Liver (tissue), 9 donors: ENCODE measurements around the gene CACNA1I. TPM values are rescaled to one million over a fixed set of nuclear protein-coding genes. Genes with fewer than 3 reads are reported as not detected.

ENCODE experiments used
- DNase-seq: peaks from one replicate; pipeline ENCODE4 v3.0.0-alpha.2; 2017; ENCODE audit warnings: low spot score
- H3K27ac ChIP-seq, 2 donors: one replicate each; pipeline ENCODE4 v1.7.0; 2013; ENCODE audit warnings: inconsistent platforms in 2 of 2, low read length in 2 of 2, control low read depth in 1 of 2, low read depth in 1 of 2, mild to moderate bottlenecking in 1 of 2
- H3K27me3 ChIP-seq, 4 donors: one replicate each; pipeline versions ENCODE4 v1.6.1 to v1.7.0; 2013; ENCODE audit warnings: low read length in 3 of 4, inconsistent platforms in 1 of 4, mild to moderate bottlenecking in 1 of 4, moderate library complexity in 1 of 4; ENCODE audit not compliant: control insufficient read depth in 4 of 4, insufficient read depth in 4 of 4
- H3K36me3 ChIP-seq, 4 donors: one replicate each; pipeline versions ENCODE4 v1.6.1 to v1.7.0; 2013; ENCODE audit warnings: low read length in 3 of 4, mild to moderate bottlenecking in 3 of 4, low read depth in 1 of 4, moderate library complexity in 1 of 4; ENCODE audit not compliant: control insufficient read depth in 4 of 4, insufficient read depth in 3 of 4
- H3K4me1 ChIP-seq, 4 donors: one replicate each; pipeline versions ENCODE4 v1.6.1 to v1.7.0; 2013; ENCODE audit warnings: low read length in 3 of 4, mild to moderate bottlenecking in 3 of 4, moderate library complexity in 1 of 4; ENCODE audit not compliant: control insufficient read depth in 4 of 4, insufficient read depth in 4 of 4
- H3K4me3 ChIP-seq, 3 donors: one replicate each; pipeline versions ENCODE4 v1.6.1 to v1.7.0; 2013; ENCODE audit warnings: low read length in 3 of 3, control low read depth in 1 of 3, low read depth in 1 of 3, mild to moderate bottlenecking in 1 of 3
- H3K9ac ChIP-seq, 2 donors: one replicate each; pipeline ENCODE4 v1.7.0; 2013; ENCODE audit warnings: low read length in 2 of 2, mild to moderate bottlenecking in 2 of 2, moderate library complexity in 2 of 2, control low read depth in 1 of 2, low read depth in 1 of 2
- H3K9me3 ChIP-seq, 4 donors: one replicate each; pipeline versions ENCODE4 v1.6.1 to v1.7.0; 2013; ENCODE audit warnings: low read length in 3 of 4; ENCODE audit not compliant: control insufficient read depth in 4 of 4
- EGR1 ChIP-seq, 2 donors: IDR thresholded peaks; 2 replicates each; pipeline ENCODE4 v1.6.1; 2016 to 2018; ENCODE audit warnings: antibody characterized with exemption in 2 of 2, low read depth in 2 of 2
- FOXA1 ChIP-seq: IDR thresholded peaks from 2 replicates; pipeline ENCODE4 v1.6.1; 2016; ENCODE audit warnings: antibody characterized with exemption
- FOXA2 ChIP-seq: IDR thresholded peaks from 2 replicates; pipeline ENCODE4 v1.6.1; 2016; ENCODE audit warnings: antibody characterized with exemption
- GABPA ChIP-seq, 2 donors: IDR thresholded peaks in 1 of 2; conservative IDR thresholded peaks in 1 of 2; 2 replicates each; pipeline ENCODE4 v1.6.1; 2016; ENCODE audit warnings: antibody characterized with exemption in 2 of 2, mild to moderate bottlenecking in 1 of 2, moderate library complexity in 1 of 2
- HNF4A ChIP-seq, 2 donors: conservative IDR thresholded peaks; 2 replicates each; pipeline ENCODE4 v1.6.1; 2016; ENCODE audit warnings: antibody characterized with exemption in 2 of 2, mild to moderate bottlenecking in 2 of 2
- HNF4G ChIP-seq: IDR thresholded peaks from 2 replicates; pipeline ENCODE4 v1.6.1; 2016; ENCODE audit warnings: antibody characterized with exemption
- JUND ChIP-seq, 2 donors: IDR thresholded peaks; 2 replicates each; pipeline ENCODE4 v1.6.1; 2016; ENCODE audit warnings: antibody characterized with exemption in 2 of 2
- RXRA ChIP-seq, 2 donors: IDR thresholded peaks; 2 replicates each; pipeline ENCODE4 v1.6.1; 2017 to 2018; ENCODE audit warnings: antibody characterized with exemption in 2 of 2, mild to moderate bottlenecking in 1 of 2
- SP1 ChIP-seq: IDR thresholded peaks from 2 replicates; pipeline ENCODE4 v1.6.1; 2018; ENCODE audit warnings: antibody characterized with exemption, mild to moderate bottlenecking
- TAF1 ChIP-seq: conservative IDR thresholded peaks from 2 replicates; pipeline ENCODE4 v1.6.1; 2016; ENCODE audit warnings: antibody characterized with exemption, mild to moderate bottlenecking
- YY1 ChIP-seq: IDR thresholded peaks from 2 replicates; pipeline ENCODE4 v1.6.1; 2016; ENCODE audit warnings: antibody characterized with exemption, mild to moderate bottlenecking
- WGBS: extraction: QIAGEN DNeasy Blood & Tissue Kit; methylation state at CpG from one replicate; pipeline ENCODE4 v1.1.7; 2013; 5-methylcytosine and 5-hydroxymethylcytosine counted together
- polyA plus RNA-seq, 2 donors: library from polyadenylated mRNA; stranded (reverse) in 1 of 2; unstranded in 1 of 2; fragments of 200-250 nt in 1 of 2; fragments of >200 nt in 1 of 2; fragmentation: Nextera tagmentation in 1 of 2; extraction: Ambion mirVana in 1 of 2; gene quantifications; one replicate each; pipeline versions ENCODE4 v1.2.1 to v1.2.3, GENCODE V29; 2013 to 2015
- total RNA-seq, 2 donors: library from RNA; depleted of rRNA; stranded (reverse); fragments of >200 nt; gene quantifications; one replicate each; pipeline ENCODE4 v1.2.3, GENCODE V29; 2014
- TF ChIP-seq, protein P1 (sequence below): IDR thresholded peaks from 2 replicates; pipeline ENCODE4 v1.6.1; 2016; ENCODE audit warnings: antibody characterized with exemption
- TF ChIP-seq, protein P2 (sequence below): fragments of 150-350 bp; IDR thresholded peaks from 2 replicates; pipeline ENCODE4 v1.5.1; 2017; ENCODE audit warnings: improper control_type of control experiment, low read depth, low read length; ENCODE audit not compliant: missing input control
- TF ChIP-seq, protein P3 (sequence below): IDR thresholded peaks from 2 replicates; pipeline ENCODE4 v1.6.1; 2016; ENCODE audit warnings: antibody characterized with exemption, mild to moderate bottlenecking
- donor health status: healthy.
- donor health status: healthy.
- donor health status: healthy.
- donor health status: healthy.
- donor health status: healthy.

CACNA1I gene
- total and polyA plus RNA-seq, 4 donors = under 0.01 to 0.14 (median 0.01) TPM; not detected in 1

DNA sequence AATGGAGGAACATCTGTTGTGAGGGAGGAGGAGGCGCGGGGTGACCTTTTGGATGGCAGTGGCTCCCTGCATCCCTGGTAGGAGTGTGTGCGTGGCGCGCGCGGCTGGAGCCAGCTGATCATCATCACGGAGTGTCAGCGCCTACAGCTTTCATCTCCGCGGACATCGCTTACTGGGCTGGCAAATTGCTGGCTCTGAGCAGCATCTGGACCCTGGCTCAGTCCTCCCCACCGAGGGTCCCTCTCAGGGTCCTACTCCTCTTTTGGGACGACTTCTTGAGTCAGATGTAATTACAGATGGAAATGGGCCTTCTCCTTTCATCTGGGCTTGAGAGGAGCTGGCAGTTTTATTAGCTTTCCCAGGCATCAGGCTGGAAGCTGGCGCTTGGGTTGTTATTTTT is 85.3 kb downstream of the CACNA1I start:
- H3K4me1 ChIP-seq = no peaks in the 10 kb centered on the region
- 71% methylated on average over 15 of the region's 15 CpGs for WGBS
- H3K4me3 ChIP-seq = no peak overlapping the region
- no peaks in the 10 kb centered on the region for H3K9me3 ChIP-seq
- no peak overlapping the region for H3K27ac ChIP-seq
- H3K27me3 ChIP-seq = peaks cover 0 to 5% (median under 1%) of the 10 kb centered on the region in 4 donors
- no peak overlapping the region for H3K9ac ChIP-seq
- TF ChIP-seq RXRA (IDR thresholded peaks at IDR 0.05) (no peak), HNF4G (no peak), TAF1 (no peak)
- no peaks in the 10 kb centered on the region for H3K36me3 ChIP-seq
- DNase-seq = peak; percentile 49

DNA sequence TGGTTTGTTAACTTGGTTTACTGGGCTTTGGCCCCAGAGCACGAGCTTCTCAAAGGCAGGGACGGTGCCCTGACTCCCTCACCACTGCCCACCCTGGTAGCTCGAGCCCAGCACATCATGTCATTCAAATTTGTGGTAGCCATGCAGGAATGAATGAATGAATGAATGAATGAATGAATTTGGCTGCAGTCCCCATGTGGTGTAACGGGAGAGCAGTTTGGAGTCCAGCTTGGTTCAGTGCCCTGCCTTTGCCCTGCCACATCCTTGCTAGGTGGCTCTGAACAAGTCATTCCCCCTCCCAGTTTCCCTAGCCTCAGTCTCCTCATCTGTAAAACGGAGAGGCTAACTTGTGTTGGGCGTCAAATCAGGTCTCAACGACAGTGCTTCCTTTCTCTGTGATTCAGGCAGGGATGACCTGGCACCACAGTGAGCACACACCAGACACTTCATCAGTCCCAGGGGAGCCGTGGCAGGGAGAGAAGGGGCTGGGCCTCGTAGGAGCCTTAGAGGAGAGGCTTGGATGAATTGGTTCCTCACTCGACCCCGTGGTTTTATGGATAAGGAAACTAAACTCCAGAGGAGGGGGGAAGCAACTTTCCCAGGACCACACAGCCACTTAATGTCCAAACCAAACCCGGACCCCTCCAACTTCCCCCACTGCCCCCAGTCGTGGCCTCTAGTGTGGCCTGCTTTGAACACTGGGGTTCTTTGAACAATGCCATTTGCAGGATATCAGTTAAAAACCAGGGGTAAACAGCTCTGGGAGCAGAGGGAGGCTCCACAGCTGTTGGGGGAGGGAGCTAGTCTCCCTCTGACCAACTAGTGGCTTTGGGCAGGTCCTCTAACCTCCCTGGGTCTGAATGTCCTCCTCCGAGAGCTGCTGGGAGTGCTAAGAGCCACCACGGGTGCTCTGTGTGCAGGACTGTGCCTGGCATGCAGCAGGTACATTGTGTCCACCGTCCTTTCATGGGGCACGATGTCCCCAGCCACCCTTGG is 86.2 kb downstream of the CACNA1I start:
- no peak overlapping the region for H3K4me3 ChIP-seq
- no peaks in the 10 kb centered on the region for H3K4me1 ChIP-seq
- no peak for DNase-seq
- H3K9me3 ChIP-seq = no peaks in the 10 kb centered on the region
- peaks cover 0 to 13% (median 3%) of the 10 kb centered on the region in 4 donors for H3K27me3 ChIP-seq
- no peak overlapping the region for H3K9ac ChIP-seq
- TF ChIP-seq FOXA1 (no peak), JUND (IDR thresholded peaks at IDR 0.05) (no peak), HNF4A (conservative IDR thresholded peaks at IDR 0.05) (no peak), EGR1 (IDR thresholded peaks at IDR 0.05; ENCODE audit: low read depth in 2 of 2) (no peak)
- TF ChIP-seq, protein P1, sequence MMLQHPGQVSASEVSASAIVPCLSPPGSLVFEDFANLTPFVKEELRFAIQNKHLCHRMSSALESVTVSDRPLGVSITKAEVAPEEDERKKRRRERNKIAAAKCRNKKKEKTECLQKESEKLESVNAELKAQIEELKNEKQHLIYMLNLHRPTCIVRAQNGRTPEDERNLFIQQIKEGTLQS = no peak
- TF ChIP-seq, protein P2, sequence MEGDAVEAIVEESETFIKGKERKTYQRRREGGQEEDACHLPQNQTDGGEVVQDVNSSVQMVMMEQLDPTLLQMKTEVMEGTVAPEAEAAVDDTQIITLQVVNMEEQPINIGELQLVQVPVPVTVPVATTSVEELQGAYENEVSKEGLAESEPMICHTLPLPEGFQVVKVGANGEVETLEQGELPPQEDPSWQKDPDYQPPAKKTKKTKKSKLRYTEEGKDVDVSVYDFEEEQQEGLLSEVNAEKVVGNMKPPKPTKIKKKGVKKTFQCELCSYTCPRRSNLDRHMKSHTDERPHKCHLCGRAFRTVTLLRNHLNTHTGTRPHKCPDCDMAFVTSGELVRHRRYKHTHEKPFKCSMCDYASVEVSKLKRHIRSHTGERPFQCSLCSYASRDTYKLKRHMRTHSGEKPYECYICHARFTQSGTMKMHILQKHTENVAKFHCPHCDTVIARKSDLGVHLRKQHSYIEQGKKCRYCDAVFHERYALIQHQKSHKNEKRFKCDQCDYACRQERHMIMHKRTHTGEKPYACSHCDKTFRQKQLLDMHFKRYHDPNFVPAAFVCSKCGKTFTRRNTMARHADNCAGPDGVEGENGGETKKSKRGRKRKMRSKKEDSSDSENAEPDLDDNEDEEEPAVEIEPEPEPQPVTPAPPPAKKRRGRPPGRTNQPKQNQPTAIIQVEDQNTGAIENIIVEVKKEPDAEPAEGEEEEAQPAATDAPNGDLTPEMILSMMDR = no peak
- no peak overlapping the region for H3K27ac ChIP-seq
- H3K36me3 ChIP-seq = no peaks in the 10 kb centered on the region
- 50% methylated on average over 17 of the region's 17 CpGs for WGBS

DNA sequence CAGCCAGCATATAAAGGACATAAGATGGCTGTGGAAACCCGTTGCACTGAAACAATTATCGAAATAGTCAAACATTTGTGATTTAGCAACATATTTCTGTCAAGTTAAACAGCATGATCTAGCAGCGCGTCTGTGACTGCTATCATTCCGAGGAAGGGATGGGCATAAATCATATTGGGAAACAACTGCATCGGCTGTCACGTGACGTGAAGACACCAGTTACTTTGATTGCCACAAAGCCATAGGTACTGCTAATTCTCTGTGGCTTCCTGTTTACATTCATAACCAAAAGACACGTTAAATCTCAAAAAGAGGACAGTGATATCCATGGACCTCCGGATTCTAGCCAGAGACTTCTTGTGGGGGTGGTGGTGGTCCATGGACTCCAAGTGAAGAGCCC is 87.8 kb downstream of the CACNA1I start:
- peaks cover 4 to 15% (median 5%) of the 10 kb centered on the region in 4 donors for H3K27me3 ChIP-seq

More for the DNA sequence above, 87.8 kb downstream of the CACNA1I start:
- Histone ChIP-seq H3K9me3 (no peaks in the 10 kb centered on the region), H3K4me1 (peaks cover 0 to 5% (median 0%) of the 10 kb centered on the region in 4 donors), H3K27ac (no peak overlapping the region), H3K36me3 (no peaks in the 10 kb centered on the region), H3K9ac (no peak overlapping the region), H3K4me3 (no peak overlapping the region)
- WGBS = 56% methylated on average over 10 of the region's 10 CpGs
- DNase-seq = no peak
- TF ChIP-seq, protein P1 = no peak
- TF ChIP-seq YY1 (no peak), FOXA1 (no peak), HNF4G (no peak), SP1 (no peak), GABPA (IDR thresholded peaks at IDR 0.05 in 1 of 2, conservative IDR thresholded peaks at IDR 0.05 in 1 of 2) (no peak), FOXA2 (no peak)
- TF ChIP-seq, protein P3, sequence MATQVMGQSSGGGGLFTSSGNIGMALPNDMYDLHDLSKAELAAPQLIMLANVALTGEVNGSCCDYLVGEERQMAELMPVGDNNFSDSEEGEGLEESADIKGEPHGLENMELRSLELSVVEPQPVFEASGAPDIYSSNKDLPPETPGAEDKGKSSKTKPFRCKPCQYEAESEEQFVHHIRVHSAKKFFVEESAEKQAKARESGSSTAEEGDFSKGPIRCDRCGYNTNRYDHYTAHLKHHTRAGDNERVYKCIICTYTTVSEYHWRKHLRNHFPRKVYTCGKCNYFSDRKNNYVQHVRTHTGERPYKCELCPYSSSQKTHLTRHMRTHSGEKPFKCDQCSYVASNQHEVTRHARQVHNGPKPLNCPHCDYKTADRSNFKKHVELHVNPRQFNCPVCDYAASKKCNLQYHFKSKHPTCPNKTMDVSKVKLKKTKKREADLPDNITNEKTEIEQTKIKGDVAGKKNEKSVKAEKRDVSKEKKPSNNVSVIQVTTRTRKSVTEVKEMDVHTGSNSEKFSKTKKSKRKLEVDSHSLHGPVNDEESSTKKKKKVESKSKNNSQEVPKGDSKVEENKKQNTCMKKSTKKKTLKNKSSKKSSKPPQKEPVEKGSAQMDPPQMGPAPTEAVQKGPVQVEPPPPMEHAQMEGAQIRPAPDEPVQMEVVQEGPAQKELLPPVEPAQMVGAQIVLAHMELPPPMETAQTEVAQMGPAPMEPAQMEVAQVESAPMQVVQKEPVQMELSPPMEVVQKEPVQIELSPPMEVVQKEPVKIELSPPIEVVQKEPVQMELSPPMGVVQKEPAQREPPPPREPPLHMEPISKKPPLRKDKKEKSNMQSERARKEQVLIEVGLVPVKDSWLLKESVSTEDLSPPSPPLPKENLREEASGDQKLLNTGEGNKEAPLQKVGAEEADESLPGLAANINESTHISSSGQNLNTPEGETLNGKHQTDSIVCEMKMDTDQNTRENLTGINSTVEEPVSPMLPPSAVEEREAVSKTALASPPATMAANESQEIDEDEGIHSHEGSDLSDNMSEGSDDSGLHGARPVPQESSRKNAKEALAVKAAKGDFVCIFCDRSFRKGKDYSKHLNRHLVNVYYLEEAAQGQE = no peak
